GM21381 (cell line): ENCODE results near the gene GRID1.
"Not testable (repeated sequence)": the region's sequence is repeated elsewhere in the genome, so short reads cannot be mapped to it uniquely, and the experiment has no call there.

ENCODE experiments used
- ATAC-seq: cut with Tn5 transposase; IDR thresholded peaks from one replicate; pipeline ENCODE4 v1.9.1; 2021; ENCODE audit warnings: mild to moderate bottlenecking, moderate library complexity; ENCODE audit not compliant: unreplicated experiment

GRID1 gene

GRCh38 chr10:86255405-86256251 lies 111.0 kb downstream of the GRID1 start:
- ATAC-seq: no peak

GRCh38 chr10:86254526-86255174 lies 111.9 kb downstream of the GRID1 start:
- ATAC-seq: no peak

- ATAC-seq: no peak
Observed at GRCh38 chr10:86254081-86254480, 112.5 kb downstream of the GRID1 start.

GRCh38 chr10:86253091-86254072 lies 113.2 kb downstream of the GRID1 start:
- no peak for ATAC-seq

- no peak for ATAC-seq
Observed at GRCh38 chr10:86252556-86252955, 114.0 kb downstream of the GRID1 start.

GRCh38 chr10:86252079-86252478 lies 114.5 kb downstream of the GRID1 start:
- ATAC-seq: no peak

- no peak for ATAC-seq
Observed at GRCh38 chr10:86251426-86251825, 115.2 kb downstream of the GRID1 start.

GRCh38 chr10:86250399-86250798 lies 116.2 kb downstream of the GRID1 start:
- no peak for ATAC-seq

- ATAC-seq: no peak
Observed at GRCh38 chr10:86249794-86250193, 116.8 kb downstream of the GRID1 start.

GRCh38 chr10:86248062-86248461 lies 118.5 kb downstream of the GRID1 start:
- no peak for ATAC-seq

GRCh38 chr10:86247588-86247987 lies 119.0 kb downstream of the GRID1 start:
- no peak for ATAC-seq

GRCh38 chr10:86247073-86247472 lies 119.5 kb downstream of the GRID1 start:
- ATAC-seq: no peak

GRCh38 chr10:86246279-86246940 lies 120.2 kb downstream of the GRID1 start:
- ATAC-seq: no peak

- no peak for ATAC-seq
Observed at GRCh38 chr10:86245015-86245394, 121.6 kb downstream of the GRID1 start.

- no peak for ATAC-seq
Observed at GRCh38 chr10:86244297-86245014, 122.1 kb downstream of the GRID1 start.

GRCh38 chr10:86243651-86244155 lies 122.9 kb downstream of the GRID1 start:
- no peak for ATAC-seq

- ATAC-seq: no peak
Observed at GRCh38 chr10:86242761-86243160, 123.8 kb downstream of the GRID1 start.

GRCh38 chr10:86238089-86238488 lies 128.5 kb downstream of the GRID1 start:
- not testable (repeated sequence) for ATAC-seq

- no peak for ATAC-seq
Observed at GRCh38 chr10:86234541-86235270, 131.9 kb downstream of the GRID1 start.
